ENCODE data around the gene NMNAT3.

Gene NMNAT3

DNA sequence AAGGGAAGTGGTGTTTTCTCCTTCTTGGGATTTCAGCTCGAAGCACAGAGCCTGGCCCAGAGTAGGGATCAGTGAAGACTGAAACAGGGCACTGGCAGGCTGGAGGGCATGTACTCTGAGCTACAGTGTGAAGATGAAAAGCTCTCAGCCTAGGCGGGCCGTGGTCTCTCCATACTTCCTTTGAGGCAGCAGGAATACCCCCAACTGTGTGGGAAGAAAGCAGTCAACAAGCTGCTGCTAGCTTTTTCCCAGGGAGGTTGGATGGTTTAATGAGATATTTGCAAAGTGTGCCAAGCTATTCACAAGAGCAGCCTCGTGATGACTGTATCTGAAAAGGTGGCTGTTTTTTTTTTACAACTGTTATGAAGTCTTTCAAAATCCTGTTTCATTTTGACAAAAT is 47.2 kb downstream of the NMNAT3 start:
- TF ChIP-seq BACH2 (CRISPR knock-in tag; IDR thresholded peaks at IDR 0.05; ENCODE audit: borderline replicate concordance) (no peak), SNAI2 (CRISPR knock-in tag; IDR thresholded peaks at IDR 0.05) (no peak), ZC3H10 (CRISPR knock-in tag; IDR thresholded peaks at IDR 0.05) (no peak), ESRRG (CRISPR knock-in tag; IDR thresholded peaks at IDR 0.05) (no peak), PPARA (CRISPR knock-in tag; IDR thresholded peaks at IDR 0.05; ENCODE audit: borderline replicate concordance) (no peak), ARNTL (CRISPR knock-in tag; IDR thresholded peaks at IDR 0.05; ENCODE audit: borderline replicate concordance, low read depth) (no peak)
- TF ChIP-seq, protein P1, sequence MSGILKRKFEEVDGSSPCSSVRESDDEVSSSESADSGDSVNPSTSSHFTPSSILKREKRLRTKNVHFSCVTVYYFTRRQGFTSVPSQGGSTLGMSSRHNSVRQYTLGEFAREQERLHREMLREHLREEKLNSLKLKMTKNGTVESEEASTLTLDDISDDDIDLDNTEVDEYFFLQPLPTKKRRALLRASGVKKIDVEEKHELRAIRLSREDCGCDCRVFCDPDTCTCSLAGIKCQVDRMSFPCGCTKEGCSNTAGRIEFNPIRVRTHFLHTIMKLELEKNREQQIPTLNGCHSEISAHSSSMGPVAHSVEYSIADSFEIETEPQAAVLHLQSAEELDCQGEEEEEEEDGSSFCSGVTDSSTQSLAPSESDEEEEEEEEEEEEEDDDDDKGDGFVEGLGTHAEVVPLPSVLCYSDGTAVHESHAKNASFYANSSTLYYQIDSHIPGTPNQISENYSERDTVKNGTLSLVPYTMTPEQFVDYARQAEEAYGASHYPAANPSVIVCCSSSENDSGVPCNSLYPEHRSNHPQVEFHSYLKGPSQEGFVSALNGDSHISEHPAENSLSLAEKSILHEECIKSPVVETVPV (CRISPR knock-in tag; IDR thresholded peaks at IDR 0.05) = no peak
- TF ChIP-seq, protein P2, sequence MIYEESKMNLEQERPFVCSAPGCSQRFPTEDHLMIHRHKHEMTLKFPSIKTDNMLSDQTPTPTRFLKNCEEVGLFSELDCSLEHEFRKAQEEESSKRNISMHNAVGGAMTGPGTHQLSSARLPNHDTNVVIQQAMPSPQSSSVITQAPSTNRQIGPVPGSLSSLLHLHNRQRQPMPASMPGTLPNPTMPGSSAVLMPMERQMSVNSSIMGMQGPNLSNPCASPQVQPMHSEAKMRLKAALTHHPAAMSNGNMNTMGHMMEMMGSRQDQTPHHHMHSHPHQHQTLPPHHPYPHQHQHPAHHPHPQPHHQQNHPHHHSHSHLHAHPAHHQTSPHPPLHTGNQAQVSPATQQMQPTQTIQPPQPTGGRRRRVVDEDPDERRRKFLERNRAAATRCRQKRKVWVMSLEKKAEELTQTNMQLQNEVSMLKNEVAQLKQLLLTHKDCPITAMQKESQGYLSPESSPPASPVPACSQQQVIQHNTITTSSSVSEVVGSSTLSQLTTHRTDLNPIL (CRISPR knock-in tag; IDR thresholded peaks at IDR 0.05; ENCODE audit: low read depth) = no peak
- TF ChIP-seq, protein P3, sequence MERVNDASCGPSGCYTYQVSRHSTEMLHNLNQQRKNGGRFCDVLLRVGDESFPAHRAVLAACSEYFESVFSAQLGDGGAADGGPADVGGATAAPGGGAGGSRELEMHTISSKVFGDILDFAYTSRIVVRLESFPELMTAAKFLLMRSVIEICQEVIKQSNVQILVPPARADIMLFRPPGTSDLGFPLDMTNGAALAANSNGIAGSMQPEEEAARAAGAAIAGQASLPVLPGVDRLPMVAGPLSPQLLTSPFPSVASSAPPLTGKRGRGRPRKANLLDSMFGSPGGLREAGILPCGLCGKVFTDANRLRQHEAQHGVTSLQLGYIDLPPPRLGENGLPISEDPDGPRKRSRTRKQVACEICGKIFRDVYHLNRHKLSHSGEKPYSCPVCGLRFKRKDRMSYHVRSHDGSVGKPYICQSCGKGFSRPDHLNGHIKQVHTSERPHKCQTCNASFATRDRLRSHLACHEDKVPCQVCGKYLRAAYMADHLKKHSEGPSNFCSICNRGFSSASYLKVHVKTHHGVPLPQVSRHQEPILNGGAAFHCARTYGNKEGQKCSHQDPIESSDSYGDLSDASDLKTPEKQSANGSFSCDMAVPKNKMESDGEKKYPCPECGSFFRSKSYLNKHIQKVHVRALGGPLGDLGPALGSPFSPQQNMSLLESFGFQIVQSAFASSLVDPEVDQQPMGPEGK (CRISPR knock-in tag; IDR thresholded peaks at IDR 0.05; ENCODE audit: borderline replicate concordance) = no peak
- no peak for ATAC-seq

DNA sequence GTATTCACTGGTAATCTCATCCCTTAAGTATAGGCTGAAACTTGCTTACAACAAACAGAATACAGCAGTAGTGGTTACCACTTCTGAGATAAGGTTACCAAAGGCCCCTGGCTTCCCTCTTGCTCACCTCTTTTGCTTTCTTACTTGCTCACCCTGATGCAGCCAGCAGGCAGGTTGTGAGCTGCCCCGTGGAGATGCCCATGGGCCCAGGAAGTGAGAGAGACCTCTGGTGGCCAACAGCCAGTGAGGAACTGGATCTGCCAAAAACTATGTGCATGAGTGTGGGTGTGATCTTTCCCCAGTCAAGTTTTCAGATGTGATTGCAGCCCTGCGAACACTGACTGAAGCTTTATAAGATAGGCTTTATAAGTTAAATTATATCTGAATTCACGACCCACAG is 48.7 kb downstream of the NMNAT3 start:
- no peak for TF ChIP-seq ZNF70 (CRISPR knock-in tag; IDR thresholded peaks at IDR 0.05)
- TF ChIP-seq CSDC2 (CRISPR knock-in tag; IDR thresholded peaks at IDR 0.05) = no peak
- no peak for TF ChIP-seq BACH2 (CRISPR knock-in tag; IDR thresholded peaks at IDR 0.05; ENCODE audit: borderline replicate concordance)
- no peak for TF ChIP-seq ZFP3 (CRISPR knock-in tag; IDR thresholded peaks at IDR 0.05)
- TF ChIP-seq, protein P2 (CRISPR knock-in tag; IDR thresholded peaks at IDR 0.05; ENCODE audit: low read depth) = no peak
- no peak for TF ChIP-seq ZC3H10 (CRISPR knock-in tag; IDR thresholded peaks at IDR 0.05)
- TF ChIP-seq TOX (CRISPR knock-in tag; IDR thresholded peaks at IDR 0.05; ENCODE audit: borderline replicate concordance) = no peak
- TF ChIP-seq, protein P1 (CRISPR knock-in tag; IDR thresholded peaks at IDR 0.05) = no peak
- no peak for TF ChIP-seq PPARA (CRISPR knock-in tag; IDR thresholded peaks at IDR 0.05; ENCODE audit: borderline replicate concordance)
- TF ChIP-seq ARNTL (CRISPR knock-in tag; IDR thresholded peaks at IDR 0.05; ENCODE audit: borderline replicate concordance, low read depth) = no peak
- TF ChIP-seq, protein P4, sequence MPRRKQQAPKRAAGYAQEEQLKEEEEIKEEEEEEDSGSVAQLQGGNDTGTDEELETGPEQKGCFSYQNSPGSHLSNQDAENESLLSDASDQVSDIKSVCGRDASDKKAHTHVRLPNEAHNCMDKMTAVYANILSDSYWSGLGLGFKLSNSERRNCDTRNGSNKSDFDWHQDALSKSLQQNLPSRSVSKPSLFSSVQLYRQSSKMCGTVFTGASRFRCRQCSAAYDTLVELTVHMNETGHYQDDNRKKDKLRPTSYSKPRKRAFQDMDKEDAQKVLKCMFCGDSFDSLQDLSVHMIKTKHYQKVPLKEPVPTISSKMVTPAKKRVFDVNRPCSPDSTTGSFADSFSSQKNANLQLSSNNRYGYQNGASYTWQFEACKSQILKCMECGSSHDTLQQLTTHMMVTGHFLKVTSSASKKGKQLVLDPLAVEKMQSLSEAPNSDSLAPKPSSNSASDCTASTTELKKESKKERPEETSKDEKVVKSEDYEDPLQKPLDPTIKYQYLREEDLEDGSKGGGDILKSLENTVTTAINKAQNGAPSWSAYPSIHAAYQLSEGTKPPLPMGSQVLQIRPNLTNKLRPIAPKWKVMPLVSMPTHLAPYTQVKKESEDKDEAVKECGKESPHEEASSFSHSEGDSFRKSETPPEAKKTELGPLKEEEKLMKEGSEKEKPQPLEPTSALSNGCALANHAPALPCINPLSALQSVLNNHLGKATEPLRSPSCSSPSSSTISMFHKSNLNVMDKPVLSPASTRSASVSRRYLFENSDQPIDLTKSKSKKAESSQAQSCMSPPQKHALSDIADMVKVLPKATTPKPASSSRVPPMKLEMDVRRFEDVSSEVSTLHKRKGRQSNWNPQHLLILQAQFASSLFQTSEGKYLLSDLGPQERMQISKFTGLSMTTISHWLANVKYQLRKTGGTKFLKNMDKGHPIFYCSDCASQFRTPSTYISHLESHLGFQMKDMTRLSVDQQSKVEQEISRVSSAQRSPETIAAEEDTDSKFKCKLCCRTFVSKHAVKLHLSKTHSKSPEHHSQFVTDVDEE (CRISPR knock-in tag; IDR thresholded peaks at IDR 0.05) = no peak
- TF ChIP-seq, protein P5, sequence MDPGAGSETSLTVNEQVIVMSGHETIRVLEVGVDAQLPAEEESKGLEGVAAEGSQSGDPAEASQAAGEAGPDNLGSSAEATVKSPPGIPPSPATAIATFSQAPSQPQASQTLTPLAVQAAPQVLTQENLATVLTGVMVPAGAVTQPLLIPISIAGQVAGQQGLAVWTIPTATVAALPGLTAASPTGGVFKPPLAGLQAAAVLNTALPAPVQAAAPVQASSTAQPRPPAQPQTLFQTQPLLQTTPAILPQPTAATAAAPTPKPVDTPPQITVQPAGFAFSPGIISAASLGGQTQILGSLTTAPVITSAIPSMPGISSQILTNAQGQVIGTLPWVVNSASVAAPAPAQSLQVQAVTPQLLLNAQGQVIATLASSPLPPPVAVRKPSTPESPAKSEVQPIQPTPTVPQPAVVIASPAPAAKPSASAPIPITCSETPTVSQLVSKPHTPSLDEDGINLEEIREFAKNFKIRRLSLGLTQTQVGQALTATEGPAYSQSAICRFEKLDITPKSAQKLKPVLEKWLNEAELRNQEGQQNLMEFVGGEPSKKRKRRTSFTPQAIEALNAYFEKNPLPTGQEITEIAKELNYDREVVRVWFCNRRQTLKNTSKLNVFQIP (CRISPR knock-in tag; IDR thresholded peaks at IDR 0.05; ENCODE audit: borderline replicate concordance, low read depth) = no peak
- no peak for TF ChIP-seq SNAI2 (CRISPR knock-in tag; IDR thresholded peaks at IDR 0.05)
- TF ChIP-seq ESRRG (CRISPR knock-in tag; IDR thresholded peaks at IDR 0.05) = no peak
- TF ChIP-seq GLIS3 (CRISPR knock-in tag; IDR thresholded peaks at IDR 0.05) = no peak
- no peak for TF ChIP-seq ZFP30 (CRISPR knock-in tag; IDR thresholded peaks at IDR 0.05)
- TF ChIP-seq OSR1 (CRISPR knock-in tag; IDR thresholded peaks at IDR 0.05) = no peak
- no peak for TF ChIP-seq TCF4 (CRISPR knock-in tag; IDR thresholded peaks at IDR 0.05; ENCODE audit: borderline replicate concordance)
- TF ChIP-seq RARB (CRISPR knock-in tag; IDR thresholded peaks at IDR 0.05) = no peak
- TF ChIP-seq, protein P3 (CRISPR knock-in tag; IDR thresholded peaks at IDR 0.05; ENCODE audit: borderline replicate concordance) = no peak

More for the DNA sequence above, 48.7 kb downstream of the NMNAT3 start:
- ATAC-seq = no peak; the same call in 2 of the 3 replicates

All from SK-N-SH treated with all-trans-retinoic acid at 6 μM for 48 hours (cell line).